Head of caudate nucleus (tissue), 42 donors: Measurements from ENCODE around the gene CHRFAM7A.
"Not testable (repeated sequence)": the region's sequence is repeated elsewhere in the genome, so short reads cannot be mapped to it uniquely, and the experiment has no call there.

ENCODE experiments used
- DNase-seq, 42 donors: peaks; one replicate each; pipeline versions ENCODE4 v3.0.0 to v3.0.0-alpha.2; 2020 to 2021; ENCODE audit warnings: mixed read lengths in 7 of 42
- intact Hi-C: fragments of 100-400 bp; cut with DNase I; formaldehyde crosslinking; loops from one replicate; pipeline ENCODE4 v1.15.0; 2022

Gene CHRFAM7A

GRCh38 chr15:30336584-30336983, 56.8 kb downstream of the CHRFAM7A start:
- DNase-seq, intact Hi-C loops: not testable (repeated sequence)

GRCh38 chr15:30334152-30334551, 59.2 kb downstream of the CHRFAM7A start:
- DNase-seq, intact Hi-C loops: not testable (repeated sequence)

- intact Hi-C loops, DNase-seq: not testable (repeated sequence)
Measured at GRCh38 chr15:30326145-30326544, 67.2 kb downstream of the CHRFAM7A start.

- DNase-seq, intact Hi-C loops: not testable (repeated sequence)
Measured at GRCh38 chr15:30321063-30321462, 72.3 kb downstream of the CHRFAM7A start.

GRCh38 chr15:30315704-30316103, 77.6 kb downstream of the CHRFAM7A start:
- DNase-seq, intact Hi-C loops: not testable (repeated sequence)

GRCh38 chr15:30310575-30310974, 82.8 kb downstream of the CHRFAM7A start:
- DNase-seq, intact Hi-C loops: not testable (repeated sequence)
